Caco-2 (cell line): ENCODE data around the gene OPTN. TPM values are rescaled to one million over a fixed set of nuclear protein-coding genes. Genes with fewer than 3 reads are reported as not detected.

ENCODE experiments used
- BruUV-seq: library from RNA; stranded (reverse); fragments of 400-500 nt; replicated peaks from 2 replicates; lab custom pipeline; 2021; lab: Mats Ljungman, UMichigan
- CTCF ChIA-PET: fragments of 300-600 bp; sonication (Branson Sonifier 250); formaldehyde crosslinking; loops from one replicate; lab custom pipeline; 2022; ENCODE audit warnings: antibody characterized with exemption; lab: Charles Lee
- POLR2A ChIA-PET: fragments of 300-600 bp; sonication (Branson Sonifier 250); formaldehyde crosslinking; loops from one replicate; lab custom pipeline; 2022; ENCODE audit warnings: antibody characterized with exemption; lab: Charles Lee
- DNase-seq, 2 experiments: peaks; one replicate each; pipeline versions ENCODE4 v3.0.0 to v3.0.0-alpha.2; 2020 to 2022
- H3K27me3 ChIP-seq: replicated peaks from 2 replicates; pipeline ENCODE4 v1.6.0; 2011; ENCODE audit warnings: low read length; ENCODE audit not compliant: control insufficient read depth, insufficient read depth
- H3K36me3 ChIP-seq: 2 replicates; pipeline ENCODE4 v1.5.1; 2011; ENCODE audit warnings: low read length; ENCODE audit not compliant: control insufficient read depth, insufficient read depth
- H3K4me1 ChIP-seq: fragments of 250-450 bp; sonication (Bioruptor Pico); 2 replicates; pipeline ENCODE4 v1.5.1; 2020; ENCODE audit warnings: mild to moderate bottlenecking
- H3K4me3 ChIP-seq: 2 replicates; pipeline ENCODE4 v1.5.1; 2011; ENCODE audit warnings: low read depth, mild to moderate bottlenecking, control low read depth, low read length
- H3K9me3 ChIP-seq: fragments of 250-450 bp; sonication (Bioruptor Pico); 2 replicates; pipeline ENCODE4 v1.5.1; 2020; ENCODE audit warnings: mild to moderate bottlenecking, moderate library complexity
- H3K27ac Mint-ChIP-seq: one replicate; pipeline ENCODE4 v1.8.0; 2022; ENCODE audit warnings: mixed read lengths; ENCODE audit not compliant: unreplicated experiment
- H3K27me3 Mint-ChIP-seq: one replicate; pipeline ENCODE4 v1.8.0; 2022; ENCODE audit warnings: mixed read lengths; ENCODE audit not compliant: insufficient read depth, unreplicated experiment
- H3K36me3 Mint-ChIP-seq: one replicate; pipeline ENCODE4 v1.8.0; 2022; ENCODE audit warnings: mild to moderate bottlenecking, mixed read lengths; ENCODE audit not compliant: insufficient read depth, unreplicated experiment
- H3K4me1 Mint-ChIP-seq: one replicate; pipeline ENCODE4 v1.8.0; 2022; ENCODE audit warnings: low read depth, mixed read lengths; ENCODE audit not compliant: unreplicated experiment
- H3K4me3 Mint-ChIP-seq: one replicate; pipeline ENCODE4 v1.8.0; 2022; ENCODE audit warnings: mild to moderate bottlenecking, moderate library complexity, mixed read lengths; ENCODE audit not compliant: unreplicated experiment
- H3K9me3 Mint-ChIP-seq: one replicate; pipeline ENCODE4 v1.8.0; 2022; ENCODE audit warnings: mixed read lengths; ENCODE audit not compliant: unreplicated experiment
- intact Hi-C: fragments of 100-400 bp; cut with micrococcal nuclease; formaldehyde crosslinking; loops from one replicate; pipeline ENCODE4 v1.10.0; 2022; ENCODE audit not compliant: unreplicated experiment
- total RNA-seq: library from RNA; stranded (reverse); gene quantifications from 2 replicates; pipeline ENCODE4 v1.2.3, GENCODE V29; 2022
- TF ChIP-seq, protein P1 (sequence below), 2 experiments: fragments of 200-600 bp in 1 of 2; IDR thresholded peaks; 1 replicate in 1 of 2; 2 replicates in 1 of 2; pipeline versions ENCODE4 v1.5.1 to v1.8.0; 2011 to 2022; ENCODE audit warnings: antibody characterized with exemption in 1 of 2, control low read depth in 1 of 2, inconsistent platforms in 1 of 2, low read depth in 1 of 2, low read length in 1 of 2, mild to moderate bottlenecking in 1 of 2, moderate library complexity in 1 of 2; ENCODE audit not compliant: insufficient read depth in 1 of 2, severe bottlenecking in 1 of 2, unreplicated experiment in 1 of 2

OPTN gene
- total RNA-seq, 1 experiment from 2014 or later: 59.6 TPM

DNA sequence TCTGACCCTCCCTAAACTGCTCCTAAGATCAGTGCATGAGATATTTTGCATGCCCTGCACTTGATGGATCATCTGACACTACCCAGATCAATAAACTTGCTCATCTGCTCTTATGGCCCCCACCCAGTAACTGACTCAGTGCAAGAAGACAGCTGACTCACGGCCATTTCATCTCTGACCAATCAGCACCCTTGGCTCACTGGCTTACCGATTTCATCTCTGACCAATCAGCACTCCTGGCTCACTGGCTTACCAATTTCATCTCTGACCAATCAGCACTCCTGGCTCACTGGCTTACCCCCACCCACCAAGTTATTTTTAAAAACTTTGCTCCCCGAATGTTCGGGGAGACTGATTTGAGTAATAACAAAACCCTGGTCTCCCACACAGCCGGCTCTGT, 37.2 kb upstream of the OPTN start:
- Histone ChIP-seq H3K27me3 (no peaks in the 10 kb centered on the region), H3K4me3 (no peak overlapping the region), H3K4me1 (0 out of 2 replicates have a peak, but pooled peaks cover 4% of the 10 kb centered on the region), H3K9me3 (no peaks in the 10 kb centered on the region), H3K36me3 (no peaks in the 10 kb centered on the region)
- intact Hi-C loops: no loop called here
- DNase-seq: no peak
- Mint-ChIP-seq H3K27me3 (peaks cover 2% of the 10 kb centered on the region), H3K27ac (no peak overlapping the region), H3K4me3 (no peak overlapping the region), H3K9me3 (peaks cover 10% of the 10 kb centered on the region), H3K36me3 (no peaks in the 10 kb centered on the region), H3K4me1 (no peaks in the 10 kb centered on the region)
- TF ChIP-seq, protein P1, sequence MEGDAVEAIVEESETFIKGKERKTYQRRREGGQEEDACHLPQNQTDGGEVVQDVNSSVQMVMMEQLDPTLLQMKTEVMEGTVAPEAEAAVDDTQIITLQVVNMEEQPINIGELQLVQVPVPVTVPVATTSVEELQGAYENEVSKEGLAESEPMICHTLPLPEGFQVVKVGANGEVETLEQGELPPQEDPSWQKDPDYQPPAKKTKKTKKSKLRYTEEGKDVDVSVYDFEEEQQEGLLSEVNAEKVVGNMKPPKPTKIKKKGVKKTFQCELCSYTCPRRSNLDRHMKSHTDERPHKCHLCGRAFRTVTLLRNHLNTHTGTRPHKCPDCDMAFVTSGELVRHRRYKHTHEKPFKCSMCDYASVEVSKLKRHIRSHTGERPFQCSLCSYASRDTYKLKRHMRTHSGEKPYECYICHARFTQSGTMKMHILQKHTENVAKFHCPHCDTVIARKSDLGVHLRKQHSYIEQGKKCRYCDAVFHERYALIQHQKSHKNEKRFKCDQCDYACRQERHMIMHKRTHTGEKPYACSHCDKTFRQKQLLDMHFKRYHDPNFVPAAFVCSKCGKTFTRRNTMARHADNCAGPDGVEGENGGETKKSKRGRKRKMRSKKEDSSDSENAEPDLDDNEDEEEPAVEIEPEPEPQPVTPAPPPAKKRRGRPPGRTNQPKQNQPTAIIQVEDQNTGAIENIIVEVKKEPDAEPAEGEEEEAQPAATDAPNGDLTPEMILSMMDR (IDR thresholded peaks at IDR 0.05; ENCODE audit: insufficient read depth in 1 of 2, low read depth in 1 of 2, low read length in 1 of 2, severe bottlenecking in 1 of 2, unreplicated experiment in 1 of 2): no peak
- ChIA-PET CTCF (no interaction called here), POLR2A (no interaction called here)
- BruUV-seq: no TSS peak

DNA sequence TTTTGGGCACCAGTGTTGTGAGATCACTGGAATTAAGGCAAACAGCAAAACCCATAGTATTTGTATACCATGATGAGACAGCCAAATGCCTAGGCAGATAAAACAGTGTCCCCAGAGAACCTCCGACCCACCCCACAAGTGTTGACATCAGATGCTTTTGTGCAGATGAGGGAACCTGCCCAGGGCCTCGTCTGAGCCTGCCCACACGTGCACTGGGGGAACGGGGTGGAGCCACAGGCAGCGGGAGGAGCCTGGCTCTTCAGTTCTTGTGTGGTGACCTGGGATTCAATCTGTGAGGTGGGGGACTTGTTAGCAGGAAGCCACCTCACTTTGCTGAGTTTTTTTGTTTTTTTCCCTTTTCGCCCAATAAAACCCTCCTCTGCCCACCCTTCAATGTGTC, 33.4 kb upstream of the OPTN start:
- H3K27me3 Mint-ChIP-seq: peaks cover 2% of the 10 kb centered on the region
- no peak overlapping the region for H3K27ac Mint-ChIP-seq
- H3K4me3 ChIP-seq: no peak overlapping the region
- H3K4me3 Mint-ChIP-seq: no peak overlapping the region
- ChIA-PET POLR2A (no interaction called here), CTCF (no interaction called here)
- H3K4me1 Mint-ChIP-seq: no peaks in the 10 kb centered on the region
- H3K36me3 ChIP-seq: no peaks in the 10 kb centered on the region
- TF ChIP-seq, protein P1 (IDR thresholded peaks at IDR 0.05; ENCODE audit: insufficient read depth in 1 of 2, low read depth in 1 of 2, low read length in 1 of 2, severe bottlenecking in 1 of 2, unreplicated experiment in 1 of 2): no peak
- no peak for DNase-seq
- H3K36me3 Mint-ChIP-seq: no peaks in the 10 kb centered on the region
- H3K4me1 ChIP-seq: 0 out of 2 replicates have a peak, but pooled peaks cover 4% of the 10 kb centered on the region
- H3K9me3 ChIP-seq: no peaks in the 10 kb centered on the region
- no peaks in the 10 kb centered on the region for H3K27me3 ChIP-seq
- intact Hi-C loops: no loop called here
- BruUV-seq: no TSS peak
- H3K9me3 Mint-ChIP-seq: peaks cover 11% of the 10 kb centered on the region

GRCh38 chr10:13067431-13067830, 32.5 kb upstream of the OPTN start:
- intact Hi-C loops: no loop called here
- no peaks in the 10 kb centered on the region for H3K36me3 Mint-ChIP-seq
- H3K9me3 Mint-ChIP-seq: peaks cover 20% of the 10 kb centered on the region
- DNase-seq: no peak
- Histone ChIP-seq H3K27me3 (no peaks in the 10 kb centered on the region), H3K4me1 (0 out of 2 replicates have a peak, but pooled peaks cover 2% of the 10 kb centered on the region), H3K36me3 (no peaks in the 10 kb centered on the region), H3K4me3 (no peak overlapping the region), H3K9me3 (no peaks in the 10 kb centered on the region)
- CTCF ChIA-PET: no interaction called here
- no peak overlapping the region for H3K4me3 Mint-ChIP-seq
- POLR2A ChIA-PET: no interaction called here
- peaks cover 2% of the 10 kb centered on the region for H3K27me3 Mint-ChIP-seq
- TF ChIP-seq, protein P1 (IDR thresholded peaks at IDR 0.05; ENCODE audit: insufficient read depth in 1 of 2, low read depth in 1 of 2, low read length in 1 of 2, severe bottlenecking in 1 of 2, unreplicated experiment in 1 of 2): no peak
- BruUV-seq: no TSS peak
- no peaks in the 10 kb centered on the region for H3K4me1 Mint-ChIP-seq
- H3K27ac Mint-ChIP-seq: no peak overlapping the region
